ELR (cell line): ENCODE results near the gene ATAT1.
A peak's percentile ranks its signal among the peaks of the same experiment; 100 is the strongest.
"Not testable (repeated sequence)": the region's sequence is repeated elsewhere in the genome, so short reads cannot be mapped to it uniquely, and the experiment has no call there.

Experiments
- DNase-seq: peaks from one replicate; pipeline ENCODE4 v3.0.0-alpha.2; 2015; ENCODE audit warnings: low read depth

ATAT1 gene

DNA sequence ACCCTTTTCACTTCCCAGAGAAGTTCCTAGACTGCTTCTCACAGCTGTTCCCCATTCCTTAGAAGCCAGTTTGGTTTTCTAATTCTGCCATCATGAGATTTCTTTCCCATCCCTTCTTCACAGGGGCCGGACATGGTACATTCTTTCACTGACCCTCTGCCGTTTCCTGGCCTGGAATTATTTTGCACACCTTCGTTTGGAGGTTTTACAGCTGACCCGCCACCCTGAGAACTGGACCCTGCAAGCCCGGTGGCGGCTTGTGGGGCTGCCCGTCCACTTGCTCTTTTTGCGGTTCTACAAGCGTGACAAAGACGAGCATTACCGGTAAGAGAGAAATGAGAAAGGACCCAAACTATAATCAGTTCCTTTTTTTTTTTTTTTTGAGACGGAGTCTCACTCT is 24.5 kb downstream of the ATAT1 start:
- DNase-seq = no peak

DNA sequence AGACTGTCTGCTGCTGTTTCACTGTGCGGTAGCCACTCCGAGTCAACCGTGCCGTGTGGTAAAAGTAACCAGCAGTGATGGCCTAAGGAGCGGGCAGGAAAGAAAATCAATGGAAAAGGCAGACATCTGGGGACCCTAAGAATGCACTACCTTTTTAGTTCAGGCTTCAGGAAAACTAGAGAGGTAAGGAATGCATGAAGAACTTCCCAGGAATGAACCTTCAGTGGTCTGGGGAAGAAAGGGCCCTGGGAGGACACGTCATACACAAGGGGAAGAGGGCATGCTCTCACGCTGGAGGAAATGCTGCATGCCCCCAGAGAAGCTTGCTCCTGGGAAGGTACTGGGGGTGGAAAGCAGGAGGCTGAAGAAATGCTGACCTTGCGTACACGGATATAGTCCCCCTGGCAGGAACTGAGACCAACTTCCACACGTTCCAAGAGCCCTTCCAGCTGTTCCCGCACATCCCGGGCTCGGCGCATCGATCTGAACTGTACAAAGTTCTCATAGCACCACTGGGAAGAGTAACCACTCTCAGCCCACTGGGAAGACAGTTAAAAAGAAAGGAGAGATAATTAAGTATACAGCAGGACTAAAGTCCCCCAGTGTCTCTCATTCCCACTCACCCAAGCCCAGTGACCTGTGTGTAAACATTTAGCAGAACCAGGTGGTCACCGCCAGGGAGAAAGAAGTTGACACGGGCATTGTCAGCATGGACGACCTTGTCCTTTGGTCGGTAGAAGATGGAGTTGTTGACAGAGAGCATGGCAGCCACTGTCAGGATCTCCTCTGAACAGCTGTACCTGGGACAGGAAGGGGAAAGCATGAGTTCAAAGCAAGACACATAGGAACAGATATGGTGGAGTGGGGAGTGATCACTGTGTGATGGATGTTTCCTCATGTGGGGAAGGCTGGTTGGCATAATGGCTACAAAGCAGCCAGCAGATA is 28.4 kb downstream of the ATAT1 start:
- DNase-seq = no peak

DNA sequence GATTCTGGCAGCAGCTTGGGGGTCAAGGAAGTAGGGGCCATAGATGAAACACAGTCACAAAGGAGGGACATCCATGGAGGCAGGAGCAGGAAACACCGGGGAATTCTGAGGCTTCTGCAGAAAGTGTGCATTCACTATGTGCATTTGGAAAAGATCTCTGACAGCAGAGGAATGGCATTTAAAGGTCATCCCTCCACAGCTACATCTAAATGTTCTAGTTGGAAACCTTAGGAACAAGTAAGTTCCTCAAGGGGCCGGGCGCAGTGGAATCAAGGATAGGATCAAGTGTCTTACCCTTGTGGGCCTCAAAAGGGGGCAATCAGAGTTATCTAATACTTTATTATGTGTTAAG is 29.0 kb downstream of the ATAT1 start:
- DNase-seq = no peak

DNA sequence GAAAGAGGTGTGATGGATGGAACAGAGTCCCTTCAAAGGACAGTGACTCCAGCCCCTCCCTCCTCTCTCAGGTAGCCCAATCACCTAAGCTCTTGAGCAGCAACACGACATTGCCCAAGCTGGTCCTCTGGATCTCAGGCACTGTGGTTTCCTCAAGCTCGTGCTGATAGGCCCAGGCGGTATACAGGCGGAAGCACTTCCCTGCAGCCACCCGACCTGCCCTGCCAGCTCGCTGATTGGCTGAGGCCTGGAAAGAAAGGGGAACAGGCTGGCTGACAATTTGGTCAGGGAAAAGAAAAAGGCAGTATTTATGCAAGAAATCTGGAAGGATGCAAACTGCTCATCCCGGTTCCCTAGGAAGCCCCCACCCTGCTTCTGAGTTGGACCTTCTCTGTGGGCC is 29.8 kb downstream of the ATAT1 start:
- DNase-seq = no peak

DNA sequence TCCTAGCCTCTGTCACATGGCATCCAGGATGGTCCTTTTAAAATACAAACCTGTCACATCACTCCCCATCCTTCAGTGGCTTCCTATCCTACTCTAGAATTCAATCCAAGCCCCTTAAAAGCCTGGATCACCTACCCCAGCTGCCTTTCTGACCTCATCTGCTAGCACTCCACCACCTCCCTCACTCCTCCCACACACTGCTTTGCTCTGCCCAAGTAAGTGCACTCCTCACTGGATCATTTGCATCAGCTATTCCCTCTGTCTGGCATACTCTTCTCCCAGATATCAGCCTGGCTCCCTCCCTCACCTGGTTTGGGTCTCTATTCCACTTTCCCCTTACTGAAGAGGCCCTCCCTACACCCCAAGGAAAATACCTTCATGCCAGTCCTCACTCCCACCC is 30.8 kb downstream of the ATAT1 start:
- DNase-seq = no peak

DNA sequence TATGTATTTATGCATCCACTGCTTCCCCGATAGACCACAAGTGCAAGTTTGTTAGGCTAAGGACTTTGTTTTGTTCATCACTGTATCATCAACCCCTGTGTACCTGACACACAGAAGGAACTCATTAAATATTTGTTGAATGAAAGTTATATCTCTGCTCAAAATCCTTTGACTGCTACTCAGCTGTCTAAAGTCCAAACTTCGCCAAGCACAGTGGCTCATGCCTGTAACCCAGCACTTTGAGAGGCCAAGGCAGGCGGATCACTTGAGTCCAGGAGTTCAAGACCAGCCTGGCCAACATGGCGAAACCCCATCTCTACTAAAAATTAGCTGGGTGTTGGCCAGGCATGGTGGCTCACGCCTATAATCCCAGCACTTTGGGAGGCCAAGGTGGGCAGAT is 31.2 kb downstream of the ATAT1 start:
- not testable (repeated sequence) for DNase-seq

DNA sequence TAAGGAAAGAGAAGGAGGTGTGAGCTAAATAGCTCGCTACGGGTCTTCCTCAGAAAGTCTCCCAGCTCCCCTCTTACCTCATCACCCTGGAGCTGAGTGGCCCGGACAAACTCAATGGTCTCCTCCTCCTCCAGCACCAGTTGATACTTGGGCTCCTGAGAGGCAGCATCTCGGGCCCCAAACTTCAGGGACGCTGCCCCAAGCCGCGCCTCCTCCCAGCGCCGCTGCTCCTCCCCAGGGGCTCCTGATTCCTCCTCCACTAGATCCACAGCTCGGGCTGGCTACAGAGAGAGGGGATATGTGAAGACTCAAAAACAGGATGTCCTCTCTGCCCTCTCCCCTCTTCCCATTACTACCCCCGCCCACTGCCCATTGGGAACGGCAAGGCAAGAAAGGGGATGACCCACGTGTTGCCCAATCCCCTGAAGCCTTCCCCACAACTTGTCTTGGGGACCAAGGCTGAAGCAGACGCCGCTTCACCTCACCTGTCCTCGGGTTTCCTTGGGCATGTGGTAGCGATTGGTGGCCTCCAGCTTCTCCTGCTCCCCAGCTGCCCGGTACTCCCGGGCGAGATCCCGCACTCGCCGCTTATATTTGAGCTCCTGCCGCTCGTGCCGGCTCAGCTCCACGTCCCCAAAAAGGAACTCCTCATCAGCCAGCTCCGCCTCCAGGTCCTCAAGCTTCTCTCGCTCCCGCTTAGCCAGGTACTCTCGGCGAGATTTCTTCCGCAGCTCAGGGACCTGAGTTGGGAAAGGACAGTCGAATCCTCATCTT is 38.5 kb downstream of the ATAT1 start:
- DNase-seq = no peak

DNA sequence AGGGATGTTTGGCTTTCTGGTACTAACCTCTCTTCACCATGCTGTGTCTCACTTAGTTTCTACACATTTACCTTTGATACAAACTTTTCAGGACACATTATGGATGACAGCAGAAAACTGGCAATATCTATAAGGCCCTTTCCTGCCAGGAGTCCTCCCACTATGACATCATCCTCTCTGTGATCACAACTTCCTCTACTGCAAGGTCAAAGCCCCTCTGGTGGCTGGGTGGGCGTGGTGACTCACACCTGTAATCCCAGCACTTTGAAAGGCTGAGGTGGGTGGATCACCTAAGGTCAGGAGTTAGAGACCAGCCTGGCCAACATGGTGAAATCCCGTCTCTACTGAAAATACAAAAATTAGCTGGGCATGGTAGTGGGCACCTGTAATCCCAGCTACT is 39.6 kb downstream of the ATAT1 start:
- DNase-seq = peak; percentile 61

DNA sequence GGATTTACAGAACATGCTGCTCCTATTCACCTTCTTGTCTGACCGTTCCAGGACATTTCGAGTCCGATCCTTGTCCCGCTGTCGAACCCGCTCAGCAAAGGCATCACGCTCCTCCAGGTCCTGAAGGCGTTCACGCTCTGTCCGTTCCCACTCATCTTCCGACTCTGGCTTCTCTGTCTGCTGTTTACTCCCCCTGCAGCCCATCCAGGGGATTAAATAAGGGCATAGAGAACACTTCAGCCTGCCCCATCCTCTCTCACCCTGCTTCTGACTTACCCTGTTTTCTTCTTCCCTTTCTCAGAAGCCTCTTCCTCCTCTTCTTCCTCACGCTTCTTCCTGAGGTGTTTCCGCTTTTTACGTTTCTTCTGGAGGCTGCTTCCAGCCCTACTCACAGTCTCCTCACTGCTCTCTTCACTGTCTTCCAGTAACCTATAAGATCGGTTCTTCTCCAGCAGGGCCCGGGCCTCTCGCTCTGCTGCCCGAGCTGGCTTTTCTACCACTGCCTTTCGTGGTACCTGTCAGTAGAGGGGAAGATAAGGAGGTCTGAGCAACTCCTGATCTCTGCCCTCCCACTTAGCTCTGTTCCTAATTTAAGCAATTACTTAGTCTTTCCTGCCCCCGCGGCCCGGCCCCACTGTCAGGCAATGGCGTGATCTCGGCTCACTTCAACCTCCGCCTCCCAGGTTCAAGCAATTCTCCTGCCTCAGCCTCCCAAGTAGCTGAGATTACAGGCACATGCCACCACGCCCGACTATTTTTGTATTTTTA is 44.3 kb downstream of the ATAT1 start:
- DNase-seq = no peak

DNA sequence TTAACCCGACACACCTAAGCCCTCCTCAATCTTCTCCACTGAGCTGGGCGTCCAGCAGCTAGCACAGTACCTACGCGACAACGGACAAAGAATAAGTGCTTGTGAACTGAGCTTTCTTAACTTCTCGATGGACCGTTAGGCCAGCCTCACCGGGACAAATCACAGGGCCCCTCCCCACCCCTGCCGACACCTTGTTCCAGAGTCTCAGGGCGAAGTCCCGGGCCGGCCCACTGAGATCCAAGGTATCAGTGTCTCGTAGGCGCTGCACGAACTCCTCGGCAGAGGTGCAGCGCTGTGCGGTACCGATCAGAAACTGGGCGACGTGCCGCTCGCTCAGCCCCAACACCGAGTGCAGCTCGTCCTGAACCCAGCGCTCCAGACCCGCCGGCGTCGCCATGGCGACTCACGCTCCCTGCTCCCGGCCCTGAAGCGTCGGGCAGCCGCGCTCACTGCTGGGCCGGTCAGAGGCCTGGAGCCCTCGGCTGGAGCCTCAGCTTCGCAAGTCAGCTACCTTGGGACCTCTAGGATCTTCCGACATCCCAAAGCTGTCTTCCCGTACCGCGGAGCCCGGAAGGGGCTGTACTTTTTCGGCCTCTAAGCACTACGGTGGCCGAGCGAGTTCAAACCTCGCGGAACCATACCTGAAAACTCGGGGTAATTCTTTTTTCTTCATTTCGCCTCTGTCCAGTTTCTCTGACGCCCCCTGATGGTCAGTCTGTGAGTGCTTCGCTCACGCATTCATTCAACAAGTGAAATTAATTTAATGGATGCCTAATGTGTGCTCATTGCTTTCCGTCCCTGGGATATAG is 46.0 kb downstream of the ATAT1 start, which contains the start of gene DHX16:
DHX16 (minus strand) TSS at position 562 of the 809 bp plus-strand sequence; CDS start at position 397, 165 bp downstream.
- peak; percentile 99 for DNase-seq

DNA sequence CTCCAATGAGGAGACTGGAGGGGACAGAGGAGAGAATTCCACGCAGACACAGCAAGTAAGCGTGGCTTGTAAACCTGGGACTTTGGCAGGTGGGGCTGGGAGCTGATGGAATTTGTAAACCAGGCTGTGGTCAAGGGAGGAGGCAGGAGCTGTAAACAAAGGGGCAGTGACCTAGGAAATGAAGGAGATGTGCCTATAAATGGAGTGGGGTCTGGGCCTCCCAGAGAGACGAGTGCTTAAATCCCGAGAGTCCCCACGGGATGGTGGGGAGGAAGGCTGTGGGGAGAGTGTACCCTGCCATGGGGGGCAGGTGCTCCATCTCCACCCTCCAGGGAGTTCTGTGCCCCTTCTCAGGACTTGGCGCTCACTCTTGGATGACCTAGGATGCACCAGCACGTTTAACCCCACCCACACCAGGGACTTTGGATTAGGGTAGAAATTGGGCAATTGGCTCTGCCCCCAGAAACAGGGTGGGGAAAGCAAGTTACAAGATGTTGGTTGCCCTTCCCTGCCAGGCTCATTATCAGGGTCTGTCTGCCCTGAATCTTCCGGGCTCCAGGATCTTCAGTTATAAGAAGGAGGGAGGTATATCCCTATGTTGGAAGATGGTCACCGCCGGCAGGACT is 50.1 kb downstream of the ATAT1 start:
- DNase-seq = no peak

DNA sequence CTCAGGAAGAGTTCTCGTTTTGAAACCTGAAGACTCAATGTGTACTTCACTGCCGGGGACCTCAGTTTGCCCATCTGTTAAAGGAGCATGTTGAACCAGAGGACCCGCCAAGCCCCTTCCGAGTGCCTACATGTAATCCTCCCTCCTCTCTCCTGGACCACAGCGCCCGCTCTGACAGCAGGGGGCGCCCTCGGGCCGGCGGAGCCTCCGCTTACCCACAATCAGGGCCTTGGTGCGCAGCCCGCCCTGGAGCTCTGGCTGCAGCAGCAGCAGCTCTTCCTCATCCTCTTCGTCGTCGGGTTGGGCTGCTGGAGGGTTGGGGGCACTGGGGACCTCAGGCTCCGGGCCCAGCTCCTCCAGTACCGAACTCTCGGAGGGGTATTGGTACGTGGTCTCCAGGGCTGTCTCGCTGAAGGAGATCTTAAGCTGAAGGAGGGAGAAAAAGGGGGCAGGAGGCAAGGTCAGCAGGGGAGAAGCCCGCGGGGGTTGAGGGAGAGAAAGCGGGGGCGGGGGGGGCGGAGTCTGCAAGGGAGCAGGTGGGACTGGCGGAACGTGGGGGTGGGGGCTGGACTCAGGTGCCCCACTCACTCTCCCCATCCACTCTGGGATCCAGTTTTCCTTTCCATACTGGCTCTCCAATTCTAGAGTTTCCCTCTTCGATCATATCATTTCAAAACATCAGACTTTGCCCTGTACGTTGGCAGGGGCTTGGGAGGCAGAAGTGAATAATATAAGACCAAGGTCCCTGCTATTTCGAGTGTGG is 52.5 kb downstream of the ATAT1 start:
- DNase-seq = peak; percentile 79

DNA sequence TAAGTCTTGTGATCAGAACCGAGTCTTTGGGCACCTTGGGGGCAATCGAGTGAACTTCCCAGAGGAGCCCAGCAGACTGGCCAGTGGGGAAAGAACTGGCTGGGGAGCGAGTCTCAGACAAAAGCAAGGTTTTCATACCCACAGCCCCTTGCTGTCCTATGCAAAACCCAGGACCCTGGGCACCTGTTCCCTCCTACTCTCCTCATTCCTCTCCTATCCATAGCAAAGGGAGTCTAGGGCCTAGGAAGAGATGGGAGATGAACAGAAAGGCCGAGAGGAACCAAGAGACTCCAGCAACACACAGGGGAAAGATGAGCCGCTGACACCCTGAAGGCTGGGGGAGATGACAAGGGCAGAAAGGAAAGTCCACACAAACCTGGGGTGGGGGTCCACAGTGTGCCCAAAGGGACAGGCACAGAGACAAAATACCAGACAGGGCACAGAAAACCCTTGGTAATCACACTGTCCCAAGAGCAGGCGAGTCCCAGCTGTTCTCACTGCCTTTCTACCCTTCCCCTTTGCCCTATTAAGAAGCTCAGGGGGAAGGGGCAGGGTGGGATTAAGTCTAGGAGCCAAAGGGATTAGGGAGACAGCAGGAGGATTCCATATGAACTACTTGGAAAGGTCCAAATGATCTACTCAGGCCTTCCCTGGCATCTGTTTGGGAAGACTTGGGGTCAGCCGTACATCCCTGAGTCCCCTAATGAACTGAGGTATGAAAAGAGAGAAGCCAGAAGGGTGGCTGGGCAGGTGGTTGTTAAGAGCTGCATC is 53.3 kb downstream of the ATAT1 start:
- no peak for DNase-seq

DNA sequence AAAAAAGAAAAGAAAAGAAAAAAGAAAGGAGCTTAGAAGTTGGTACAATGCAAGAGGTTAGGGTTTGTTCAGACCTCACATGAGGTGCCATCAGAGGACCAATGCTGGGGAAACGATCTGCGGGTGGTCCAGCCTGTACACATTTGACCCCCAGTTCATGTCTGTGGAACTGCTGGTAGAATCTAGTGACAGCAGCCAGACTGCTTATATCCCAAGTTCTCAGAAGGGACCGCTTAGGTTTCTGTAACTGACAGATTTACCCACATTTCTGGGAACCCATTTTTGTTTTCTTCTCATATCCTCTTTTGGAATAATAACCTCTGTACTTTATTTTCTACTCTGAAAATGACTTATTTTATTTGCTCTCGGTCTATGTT is 55.1 kb downstream of the ATAT1 start:
- no peak for DNase-seq

DNA sequence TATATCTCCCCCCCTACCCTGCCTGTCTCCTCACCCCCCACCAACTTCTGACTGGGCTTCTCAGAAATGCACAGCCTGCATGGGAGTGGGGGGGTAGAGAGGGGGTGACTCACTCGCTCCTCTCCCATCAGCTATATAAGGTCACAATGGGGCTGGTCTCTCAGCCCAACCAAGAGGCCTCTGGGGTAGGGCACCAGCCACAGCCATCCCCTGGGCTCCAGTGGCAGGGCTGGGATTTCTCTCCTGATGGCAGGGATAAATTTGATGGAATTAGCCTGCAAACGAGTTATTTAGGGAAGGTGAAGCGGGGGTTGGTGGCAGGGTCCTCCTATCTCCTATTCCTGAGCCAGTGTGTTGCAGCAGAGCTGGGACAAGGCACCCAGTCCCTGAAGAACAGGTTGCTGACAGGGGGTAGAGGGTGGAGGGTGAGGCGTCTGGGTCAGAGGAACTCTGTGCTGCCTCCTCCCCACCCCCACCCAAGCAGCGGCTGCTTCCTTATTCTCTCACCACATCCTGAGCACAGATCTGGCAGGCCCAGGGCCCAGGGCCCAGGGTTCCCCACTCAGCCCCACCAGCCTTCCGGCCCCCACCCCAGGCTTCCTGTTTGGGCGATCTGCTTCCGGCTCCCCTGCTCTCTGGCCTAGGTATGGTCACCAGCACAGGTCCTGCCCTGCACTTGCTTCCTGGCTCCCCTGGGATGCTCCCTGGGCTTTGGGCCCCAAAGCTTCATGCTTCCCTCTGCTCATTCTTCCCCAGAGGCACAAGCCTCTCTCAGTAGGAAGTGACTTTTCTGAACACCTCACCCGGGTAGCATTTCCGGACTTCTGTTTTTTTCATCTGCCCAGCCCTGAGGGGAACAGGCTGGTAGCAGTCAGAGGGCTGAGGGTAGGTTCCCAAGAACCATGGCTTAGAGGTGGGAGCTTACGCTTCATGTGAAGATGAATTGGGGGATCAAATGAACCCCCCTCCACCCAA is 55.8 kb downstream of the ATAT1 start:
- DNase-seq = peak; percentile 95

DNA sequence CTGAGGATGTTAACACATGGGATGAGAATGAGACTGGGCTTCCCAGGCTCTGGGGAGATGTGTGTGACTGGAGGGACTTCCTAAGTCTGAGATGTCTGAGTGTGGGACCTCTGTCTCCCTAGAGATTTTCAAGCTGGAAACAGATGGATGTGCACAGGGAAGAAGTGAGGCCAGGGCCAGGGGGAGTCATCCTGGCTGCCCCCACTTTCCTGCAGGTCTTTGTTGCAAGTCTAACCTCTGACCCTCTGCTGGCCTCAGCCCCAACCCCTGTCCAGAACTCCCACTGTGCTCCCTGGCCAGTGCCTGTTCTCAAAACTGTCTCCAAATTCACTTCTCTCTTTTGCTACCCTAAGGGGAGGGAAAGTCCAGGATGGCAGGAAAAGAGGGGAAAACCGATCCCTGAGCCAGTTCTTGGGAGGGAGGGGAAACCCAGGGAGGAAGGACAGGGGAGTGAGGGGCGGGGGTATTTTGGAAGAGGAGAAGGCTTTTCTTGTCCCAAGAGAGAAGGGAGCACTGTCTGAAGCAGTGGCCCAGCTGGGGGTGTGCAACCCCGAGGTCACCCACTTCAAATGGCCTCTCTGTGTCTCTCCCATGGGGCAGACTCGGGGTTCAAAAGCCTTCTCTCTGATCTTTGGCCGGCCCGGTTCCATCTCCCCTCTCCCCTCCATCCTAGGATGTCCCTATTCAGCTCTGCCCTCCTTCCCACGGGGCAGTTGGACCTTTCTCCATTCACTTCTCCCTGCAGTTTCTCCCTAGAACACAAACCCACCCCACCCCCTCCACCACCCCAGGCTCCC is 56.7 kb downstream of the ATAT1 start:
- DNase-seq = no peak

DNA sequence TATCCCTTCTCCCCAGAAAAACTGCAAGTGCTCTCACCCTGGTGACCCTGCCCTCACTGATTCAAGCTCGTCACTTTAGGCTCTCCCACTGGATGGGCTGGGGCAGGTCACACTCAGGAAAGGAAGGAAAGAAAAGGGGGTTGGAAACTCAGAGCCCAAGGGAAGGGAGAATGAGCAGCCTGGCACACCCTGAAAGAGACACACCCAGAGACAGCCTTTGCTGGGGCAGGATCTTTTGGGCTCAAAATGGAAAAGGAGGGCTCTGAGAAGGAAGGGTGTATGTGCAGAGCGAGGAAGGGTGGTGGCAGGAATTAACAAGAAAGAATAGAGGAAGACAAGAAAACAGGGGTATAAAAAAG is 57.3 kb downstream of the ATAT1 start:
- peak; percentile 45 for DNase-seq
